GM23338 (cell line): ENCODE data around the gene COMMD4. TPM values are rescaled to one million over a fixed set of nuclear protein-coding genes. Genes with fewer than 3 reads are reported as not detected.
"Not testable (repeated sequence)": the region's sequence is repeated elsewhere in the genome, so short reads cannot be mapped to it uniquely, and the experiment has no call there.

Source experiments
- ATAC-seq: fragments of 200-7000 bp; cut with Tn5 transposase; 3 replicates; pipeline ENCODE4 v1.9.1; 2020
- DNase-seq: peaks from one replicate; pipeline ENCODE4 v3.0.0-alpha.2; 2015; ENCODE audit warnings: low spot score
- H2AFZ ChIP-seq: fragments of 200-600 bp; sonication (generic); 2 replicates; pipeline ENCODE4 v1.8.0; 2016; ENCODE audit warnings: antibody characterized with exemption, mild to moderate bottlenecking, moderate library complexity
- H3F3A ChIP-seq: fragments of 200-600 bp; sonication (generic); replicated peaks from 2 replicates; pipeline ENCODE4 v1.8.0; 2017; ENCODE audit warnings: antibody characterized with exemption, mixed run types, low read depth
- H3K27ac ChIP-seq: fragments of 200-600 bp; sonication (generic); 2 replicates; pipeline ENCODE4 v1.6.1; 2016; ENCODE audit warnings: low read depth
- H3K27me3 ChIP-seq: fragments of 200-600 bp; sonication (generic); 2 replicates; pipeline ENCODE4 v1.8.0; 2016; ENCODE audit warnings: mild to moderate bottlenecking, mixed run types, moderate library complexity; ENCODE audit not compliant: insufficient read depth
- H3K36me3 ChIP-seq: fragments of 200-600 bp; sonication (generic); 2 replicates; pipeline ENCODE4 v1.8.0; 2016; ENCODE audit warnings: mild to moderate bottlenecking; ENCODE audit not compliant: insufficient read depth
- H3K4me1 ChIP-seq: fragments of 200-600 bp; sonication (generic); 2 replicates; pipeline ENCODE4 v1.8.0; 2016; ENCODE audit warnings: mild to moderate bottlenecking, moderate library complexity; ENCODE audit not compliant: insufficient read depth
- H3K4me2 ChIP-seq: fragments of 200-600 bp; sonication (generic); 2 replicates; pipeline ENCODE4 v1.7.1; 2017; ENCODE audit warnings: mixed run types
- H3K4me3 ChIP-seq: fragments of 200-600 bp; sonication (generic); 2 replicates; pipeline ENCODE4 v1.6.1; 2016; ENCODE audit warnings: mixed run types
- H3K79me2 ChIP-seq: fragments of 200-600 bp; sonication (generic); replicated peaks from 2 replicates; pipeline ENCODE4 v1.8.0; 2017; ENCODE audit warnings: mild to moderate bottlenecking; ENCODE audit not compliant: insufficient read depth
- H3K9me2 ChIP-seq: fragments of 200-600 bp; sonication (generic); 2 replicates; pipeline ENCODE4 v1.8.0; 2017; ENCODE audit not compliant: insufficient read depth
- H4K20me1 ChIP-seq: fragments of 200-600 bp; sonication (generic); replicated peaks from 2 replicates; pipeline ENCODE4 v1.8.0; 2017; ENCODE audit warnings: mild to moderate bottlenecking; ENCODE audit not compliant: insufficient read depth
- H3K27ac Mint-ChIP-seq: 2 replicates; pipeline ENCODE4 v1.8.0; 2020; ENCODE audit warnings: inconsistent platforms, mild to moderate bottlenecking, moderate library complexity, mixed read lengths
- H3K27me3 Mint-ChIP-seq: 3 replicates; pipeline ENCODE4 v1.8.0; 2022; ENCODE audit warnings: low read depth, mild to moderate bottlenecking, moderate library complexity, mixed read lengths, inconsistent platforms; ENCODE audit not compliant: insufficient read depth, poor library complexity
- H3K36me3 Mint-ChIP-seq: 3 replicates; pipeline ENCODE4 v1.8.0; 2021; ENCODE audit warnings: low read depth, mild to moderate bottlenecking, inconsistent platforms, moderate library complexity, mixed read lengths
- H3K4me1 Mint-ChIP-seq: 3 replicates; pipeline ENCODE4 v1.8.0; 2020; ENCODE audit warnings: mild to moderate bottlenecking, inconsistent platforms, mixed read lengths
- H3K4me3 Mint-ChIP-seq: 3 replicates; pipeline ENCODE4 v1.8.0; 2021; ENCODE audit warnings: moderate library complexity, mild to moderate bottlenecking, inconsistent platforms, mixed read lengths
- H3K9me3 Mint-ChIP-seq: 3 replicates; pipeline ENCODE4 v1.8.0; 2020; ENCODE audit warnings: moderate library complexity, mild to moderate bottlenecking, inconsistent platforms, mixed read lengths
- microRNA counts: library from miRNA; unstranded; fragments of <30 nt; microRNA quantifications from one replicate; lab custom pipeline; 2017
- microRNA-seq: library from miRNA; unstranded; fragments of <30 nt; microRNA quantifications from one replicate; pipeline ENCODE4, GENCODE V29; 2017
- polyA plus RNA-seq: library from polyadenylated mRNA; unstranded; fragments of >200 nt; fragmentation: Nextera tagmentation; extraction: Ambion mirVana; gene quantifications from 2 replicates; pipeline ENCODE4 v1.2.1, GENCODE V29; 2016
- small RNA-seq: library from RNA; depleted of rRNA; stranded (forward); fragments of <200 nt; gene quantifications from one replicate; pipeline ENCODE3, GENCODE V24; 2014; ENCODE audit warnings: low replicate concordance
- total RNA-seq: library from RNA; depleted of rRNA; stranded (reverse); fragments of >200 nt; shearing (Covaris generic); gene quantifications from 2 replicates; pipeline ENCODE4 v1.2.3, GENCODE V29; 2014; rRNA removed

The COMMD4 gene
- total and polyA plus RNA-seq, 2 experiments from 2014 or later = 131 TPM

- H3K4me2 ChIP-seq, H3K4me1 ChIP-seq, H3K9me2 ChIP-seq, H3K79me2 ChIP-seq, H2AFZ ChIP-seq, H3K4me1 Mint-ChIP-seq, H3F3A ChIP-seq, H3K27me3 Mint-ChIP-seq, ATAC-seq, H3K4me3 Mint-ChIP-seq, H3K27me3 ChIP-seq, DNase-seq, H3K27ac ChIP-seq, H3K9me3 Mint-ChIP-seq, H3K4me3 ChIP-seq, H3K27ac Mint-ChIP-seq: not testable (repeated sequence)
- peaks cover 38% of the 10 kb centered on the region for H4K20me1 ChIP-seq
- H3K36me3 ChIP-seq = peaks cover 63% of the 10 kb centered on the region
- H3K36me3 Mint-ChIP-seq = peaks cover 87% of the 10 kb centered on the region
Measured at GRCh38 chr15:75383986-75384385, 48.1 kb downstream of the COMMD4 start.

MicroRNAs within 50 kb of the gene (microRNA counts, 767-probe panel; counts per million panel counts)
- not detected for microRNA hsa-miR-631 (lab: Ali Mortazavi, UCI)

Small RNAs within 50 kb of the gene (microRNA-seq; reads per million reads assigned to microRNA genes)
- gene MIR631 = not detected

Small RNAs within 50 kb of the gene (small RNA-seq; reads per million reads assigned to genes)
- gene RN7SL327P = not detected

Other genes starting within 250 kb of the COMMD4 start
- 48.5 and 54.1 TPM in 2 replicates for gene C15orf39, start 134.2 kb upstream of the COMMD4 start, total RNA-seq
- gene C15orf39, start 134.2 kb upstream of the COMMD4 start, polyA plus RNA-seq = 13.4 and 13.9 TPM in 2 replicates
- 0.70 and 1.3 TPM in 2 replicates for gene GOLGA6C, start 77.7 kb upstream of the COMMD4 start, total RNA-seq
- 0.34 TPM in 1 of 2 replicates, not detected in the other for gene GOLGA6C, start 77.7 kb upstream of the COMMD4 start, polyA plus RNA-seq
- 1.0 and 2.1 TPM in 2 replicates for gene GOLGA6D, start 53.2 kb upstream of the COMMD4 start, total RNA-seq
- gene GOLGA6D, start 53.2 kb upstream of the COMMD4 start, polyA plus RNA-seq = 0.71 and 0.99 TPM in 2 replicates
- 9.7 and 17.0 TPM in 2 replicates for gene NEIL1, start 11.0 kb downstream of the COMMD4 start, total RNA-seq
- gene NEIL1, start 11.0 kb downstream of the COMMD4 start, polyA plus RNA-seq = 6.2 and 11.7 TPM in 2 replicates
- gene MAN2C1, start 32.5 kb downstream of the COMMD4 start, total RNA-seq = 129 and 131 TPM in 2 replicates
- 31.4 and 42.3 TPM in 2 replicates for gene MAN2C1, start 32.5 kb downstream of the COMMD4 start, polyA plus RNA-seq
- gene SIN3A, start 115.6 kb downstream of the COMMD4 start, total RNA-seq = 68.4 and 73.0 TPM in 2 replicates
- 22.6 and 24.3 TPM in 2 replicates for gene SIN3A, start 115.6 kb downstream of the COMMD4 start, polyA plus RNA-seq
- 27.2 and 32.7 TPM in 2 replicates for gene PTPN9, start 243.3 kb downstream of the COMMD4 start, total RNA-seq
- 12.1 and 13.3 TPM in 2 replicates for gene PTPN9, start 243.3 kb downstream of the COMMD4 start, polyA plus RNA-seq